Hepatocyte (in vitro differentiated cells): ENCODE results near the gene SYT1. TPM values are rescaled to one million over a fixed set of nuclear protein-coding genes. Genes with fewer than 3 reads are reported as not detected.

Experiments used
- DNase-seq: peaks from one replicate; pipeline ENCODE4 v3.0.0-alpha.2; 2016; ENCODE audit warnings: low spot score
- H2AFZ ChIP-seq: fragments of 200-600 bp; sonication (generic); 2 replicates; pipeline ENCODE4 v1.6.0; 2016; ENCODE audit warnings: antibody characterized with exemption, mild to moderate bottlenecking
- H3K27ac ChIP-seq: fragments of 200-600 bp; sonication (generic); 2 replicates; pipeline ENCODE4 v1.5.1; 2016; ENCODE audit warnings: mild to moderate bottlenecking
- H3K27me3 ChIP-seq: fragments of 200-600 bp; sonication (generic); 2 replicates; pipeline ENCODE4 v1.6.1; 2016
- H3K36me3 ChIP-seq: fragments of 200-600 bp; sonication (generic); replicated peaks from 2 replicates; pipeline ENCODE4 v1.5.1; 2016; ENCODE audit warnings: low read depth; ENCODE audit not compliant: insufficient read depth
- H3K4me1 ChIP-seq: fragments of 200-600 bp; sonication (generic); 2 replicates; pipeline ENCODE4 v1.5.1; 2016; ENCODE audit warnings: mild to moderate bottlenecking, moderate library complexity; ENCODE audit not compliant: insufficient read depth
- H3K4me2 ChIP-seq: fragments of 200-600 bp; sonication (generic); 2 replicates; pipeline ENCODE4 v1.6.0; 2016
- H3K4me3 ChIP-seq: fragments of 200-600 bp; sonication (generic); 2 replicates; pipeline ENCODE4 v1.5.1; 2016; ENCODE audit warnings: mild to moderate bottlenecking
- H3K79me2 ChIP-seq: fragments of 200-600 bp; sonication (generic); 2 replicates; pipeline ENCODE4 v1.6.0; 2017; ENCODE audit warnings: mild to moderate bottlenecking
- H3K9me2 ChIP-seq: fragments of 200-600 bp; sonication (generic); replicated peaks from 2 replicates; pipeline ENCODE4 v1.6.0; 2017; ENCODE audit warnings: mild to moderate bottlenecking; ENCODE audit not compliant: insufficient read depth
- H3K9me3 ChIP-seq: fragments of 200-600 bp; sonication (generic); 2 replicates; pipeline ENCODE4 v1.5.1; 2016; ENCODE audit warnings: low read depth, mild to moderate bottlenecking
- H4K20me1 ChIP-seq: fragments of 200-600 bp; sonication (generic); 2 replicates; pipeline ENCODE4 v1.6.0; 2016; ENCODE audit warnings: mild to moderate bottlenecking; ENCODE audit not compliant: insufficient read depth, poor library complexity, severe bottlenecking
- EZH2 ChIP-seq: fragments of 200-600 bp; sonication (generic); IDR thresholded peaks from 2 replicates; pipeline ENCODE4 v1.6.1; 2016; ENCODE audit warnings: antibody characterized with exemption, mild to moderate bottlenecking, borderline replicate concordance
- EZH2phosphoT487 ChIP-seq: fragments of 200-600 bp; sonication (generic); IDR thresholded peaks from one replicate; pipeline ENCODE4 v1.6.1; 2018; ENCODE audit warnings: antibody characterized with exemption, mild to moderate bottlenecking, low read depth, moderate library complexity; ENCODE audit not compliant: unreplicated experiment, severe bottlenecking
- WGBS: methylation state at CpG from one replicate; pipeline ENCODE4 v1.1.6; 2016; ENCODE audit warnings: low lambda C conversion rate; ENCODE audit errors: missing lambda C conversion rate; 5-methylcytosine and 5-hydroxymethylcytosine counted together
- microRNA counts: library from miRNA; unstranded; fragments of <30 nt; microRNA quantifications from one replicate; lab custom pipeline; 2017
- microRNA-seq: library from miRNA; unstranded; fragments of <30 nt; microRNA quantifications from one replicate; pipeline ENCODE4, GENCODE V29; 2017
- polyA plus RNA-seq: library from polyadenylated mRNA; unstranded; fragments of >200 nt; fragmentation: Nextera tagmentation; extraction: Ambion mirVana; gene quantifications from 2 replicates; pipeline ENCODE4 v1.2.1, GENCODE V29; 2016
- small RNA-seq: library from RNA; depleted of rRNA; stranded (forward); fragments of <200 nt; gene quantifications from one replicate; pipeline ENCODE3, GENCODE V24; 2014
- total RNA-seq: library from RNA; depleted of rRNA; stranded (reverse); fragments of >200 nt; gene quantifications from 2 replicates; pipeline ENCODE4 v1.2.3, GENCODE V29; 2014
- TF ChIP-seq, protein P1 (sequence below): fragments of 200-600 bp; sonication (generic); IDR thresholded peaks from 2 replicates; pipeline ENCODE4 v1.5.1; 2016; ENCODE audit warnings: antibody characterized with exemption, mild to moderate bottlenecking; ENCODE audit not compliant: poor library complexity

SYT1 gene
- total and polyA plus RNA-seq, 2 experiments from 2014 or later, result 1.3 to 2.5 TPM

DNA sequence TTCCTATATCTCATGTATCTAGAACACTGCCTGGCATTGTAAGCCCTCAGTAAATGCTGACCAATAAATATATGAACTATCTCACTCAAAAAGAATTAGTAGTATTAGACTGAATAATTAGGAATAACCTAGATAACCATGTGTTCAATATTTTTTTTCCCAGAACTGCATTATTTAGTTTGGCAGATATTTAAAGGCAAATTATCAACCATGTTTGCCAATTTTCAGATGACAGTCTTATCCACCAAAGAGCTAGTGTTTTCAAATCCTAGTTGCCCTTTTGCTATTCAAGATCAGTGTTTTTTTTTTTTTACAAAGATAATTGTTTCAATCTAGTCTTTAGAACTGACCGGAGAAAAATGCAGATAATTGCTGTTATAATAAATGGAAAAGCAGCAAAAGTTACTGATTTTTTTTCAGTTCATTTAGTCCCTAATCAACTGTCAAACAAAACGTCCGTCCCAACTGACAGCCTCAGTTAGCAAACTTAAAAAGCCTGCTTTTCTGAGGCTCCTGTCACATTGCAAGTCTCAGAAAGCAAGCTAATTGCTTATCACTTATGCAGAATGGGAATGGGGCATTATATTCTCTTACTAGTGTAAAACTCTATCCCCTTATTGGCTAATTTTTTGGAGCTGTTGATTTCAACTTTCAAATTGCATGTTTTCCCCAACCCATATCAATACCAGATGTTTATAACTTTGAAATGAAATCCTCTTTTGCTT is 623.0 kb downstream of the SYT1 start:
- Histone ChIP-seq H2AFZ (no peak overlapping the region), H3K27me3 (no peaks in the 10 kb centered on the region), H3K79me2 (no peaks in the 10 kb centered on the region), H3K4me2 (no peak overlapping the region), H3K36me3 (no peaks in the 10 kb centered on the region), H3K9me2 (no peaks in the 10 kb centered on the region), H4K20me1 (no peaks in the 10 kb centered on the region), H3K27ac (no peak overlapping the region), H3K4me3 (no peak overlapping the region), H3K9me3 (no peaks in the 10 kb centered on the region), H3K4me1 (no peaks in the 10 kb centered on the region)
- DNase-seq, result no peak
- WGBS, result 83% methylated on average over 3 of the region's 3 CpGs
- TF ChIP-seq EZH2 (no peak), EZH2phosphoT487 (no peak)
- TF ChIP-seq, protein P1, sequence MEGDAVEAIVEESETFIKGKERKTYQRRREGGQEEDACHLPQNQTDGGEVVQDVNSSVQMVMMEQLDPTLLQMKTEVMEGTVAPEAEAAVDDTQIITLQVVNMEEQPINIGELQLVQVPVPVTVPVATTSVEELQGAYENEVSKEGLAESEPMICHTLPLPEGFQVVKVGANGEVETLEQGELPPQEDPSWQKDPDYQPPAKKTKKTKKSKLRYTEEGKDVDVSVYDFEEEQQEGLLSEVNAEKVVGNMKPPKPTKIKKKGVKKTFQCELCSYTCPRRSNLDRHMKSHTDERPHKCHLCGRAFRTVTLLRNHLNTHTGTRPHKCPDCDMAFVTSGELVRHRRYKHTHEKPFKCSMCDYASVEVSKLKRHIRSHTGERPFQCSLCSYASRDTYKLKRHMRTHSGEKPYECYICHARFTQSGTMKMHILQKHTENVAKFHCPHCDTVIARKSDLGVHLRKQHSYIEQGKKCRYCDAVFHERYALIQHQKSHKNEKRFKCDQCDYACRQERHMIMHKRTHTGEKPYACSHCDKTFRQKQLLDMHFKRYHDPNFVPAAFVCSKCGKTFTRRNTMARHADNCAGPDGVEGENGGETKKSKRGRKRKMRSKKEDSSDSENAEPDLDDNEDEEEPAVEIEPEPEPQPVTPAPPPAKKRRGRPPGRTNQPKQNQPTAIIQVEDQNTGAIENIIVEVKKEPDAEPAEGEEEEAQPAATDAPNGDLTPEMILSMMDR, result no peak

MicroRNA genes within 50 kb of the gene (microRNA counts, 767-probe panel; counts per million panel counts)
- not detected for microRNA hsa-miR-1252 (lab: Ali Mortazavi, UCI)

Small RNA genes within 50 kb of the gene (microRNA-seq; reads per million reads assigned to microRNA genes)
- not detected for gene MIR1252

Small RNA genes within 50 kb of the gene (small RNA-seq; reads per million reads assigned to genes)
- not detected for gene MIR1252
